Measurements from ENCODE around the gene NDC1.
"Not testable (repeated sequence)": the region's sequence is repeated elsewhere in the genome, so short reads cannot be mapped to it uniquely, and the experiment has no call there.

Gene NDC1

GRCh38 chr1:53825306-53825705, 12.8 kb downstream of the NDC1 start:
- no peak for DNase-seq (ENCODE audit: low read depth)

- no peak for DNase-seq (ENCODE audit: low read depth)
Measured at GRCh38 chr1:53822931-53823330, 15.2 kb downstream of the NDC1 start.

GRCh38 chr1:53821380-53821779, 16.7 kb downstream of the NDC1 start:
- no peak for DNase-seq (ENCODE audit: low read depth)

- DNase-seq (ENCODE audit: low read depth): no peak
Measured at GRCh38 chr1:53819387-53819786, 18.7 kb downstream of the NDC1 start.

GRCh38 chr1:53816584-53816983, 21.5 kb downstream of the NDC1 start:
- DNase-seq (ENCODE audit: low read depth): not testable (repeated sequence)

- DNase-seq (ENCODE audit: low read depth): not testable (repeated sequence)
Measured at GRCh38 chr1:53815484-53815883, 22.6 kb downstream of the NDC1 start.

- no peak for DNase-seq (ENCODE audit: low read depth)
Measured at GRCh38 chr1:53811414-53811851, 26.7 kb downstream of the NDC1 start.

- no peak for DNase-seq (ENCODE audit: low read depth)
Measured at GRCh38 chr1:53810497-53810896, 27.6 kb downstream of the NDC1 start.

- DNase-seq (ENCODE audit: low read depth): no peak
Measured at GRCh38 chr1:53810007-53810406, 28.1 kb downstream of the NDC1 start.

GRCh38 chr1:53807916-53808315, 30.2 kb downstream of the NDC1 start:
- no peak for DNase-seq (ENCODE audit: low read depth)

GRCh38 chr1:53804791-53805505, 33.1 kb downstream of the NDC1 start:
- DNase-seq (ENCODE audit: low read depth): no peak

- no peak for DNase-seq (ENCODE audit: low read depth)
Measured at GRCh38 chr1:53804181-53804580, 33.9 kb downstream of the NDC1 start.

GRCh38 chr1:53800621-53801020, 37.5 kb downstream of the NDC1 start:
- DNase-seq (ENCODE audit: low read depth): no peak

- DNase-seq (ENCODE audit: low read depth): peak; percentile 8
Measured at GRCh38 chr1:53799141-53799540, 39.0 kb downstream of the NDC1 start.

GRCh38 chr1:53792806-53793205, 45.3 kb downstream of the NDC1 start:
- no peak for DNase-seq (ENCODE audit: low read depth)

GRCh38 chr1:53787655-53788054, 50.4 kb downstream of the NDC1 start:
- DNase-seq (ENCODE audit: low read depth): no peak

- DNase-seq (ENCODE audit: low read depth): no peak
Measured at GRCh38 chr1:53783056-53783455, 55.0 kb downstream of the NDC1 start.

- no peak for DNase-seq (ENCODE audit: low read depth)
Measured at GRCh38 chr1:53781654-53782053, 56.4 kb downstream of the NDC1 start.

GRCh38 chr1:53777272-53777671, 60.8 kb downstream of the NDC1 start:
- DNase-seq (ENCODE audit: low read depth): no peak

- DNase-seq (ENCODE audit: low read depth): no peak
Measured at GRCh38 chr1:53771648-53772047, 66.4 kb downstream of the NDC1 start.

GRCh38 chr1:53769780-53770179, 68.3 kb downstream of the NDC1 start:
- no peak for DNase-seq (ENCODE audit: low read depth)

- no peak for DNase-seq (ENCODE audit: low read depth)
Measured at GRCh38 chr1:53769184-53769583, 68.9 kb downstream of the NDC1 start.

GRCh38 chr1:53766831-53767405, 71.2 kb downstream of the NDC1 start:
- no peak for DNase-seq (ENCODE audit: low read depth)

GRCh38 chr1:53766194-53766742, 71.8 kb downstream of the NDC1 start:
- no peak for DNase-seq (ENCODE audit: low read depth)
